Astrocyte (in vitro differentiated cells and primary cell): ENCODE measurements around the gene STK32B. TPM values are rescaled to one million over a fixed set of nuclear protein-coding genes. Genes with fewer than 3 reads are reported as not detected.

Source experiments
- total RNA-seq: library from RNA; stranded (reverse); gene quantifications from 2 replicates; pipeline ENCODE4 v1.2.1, GENCODE V29; 2021

STK32B gene
- total RNA-seq, 1 donor from 2014 or later: 2.9 TPM

Other genes starting within 250 kb of the STK32B start
- gene MSX1, start 191.8 kb upstream of the STK32B start, total RNA-seq: 0.87 and 0.91 TPM in 2 replicates
- gene CYTL1, start 32.0 kb upstream of the STK32B start, total RNA-seq: 9.2 and 9.6 TPM in 2 replicates